ENCODE measurements around the gene PRPSAP1.

- TF ChIP-seq EZH2 (IDR thresholded peaks at IDR 0.05; ENCODE audit: low read depth) (no peak), CTCF (conservative IDR thresholded peaks at IDR 0.05) (no peak)
Measured at GRCh38 chr17:76270770-76271668, 82.7 kb downstream of the PRPSAP1 start.
